ENCODE measurements around the gene RTN4R.

DNA sequence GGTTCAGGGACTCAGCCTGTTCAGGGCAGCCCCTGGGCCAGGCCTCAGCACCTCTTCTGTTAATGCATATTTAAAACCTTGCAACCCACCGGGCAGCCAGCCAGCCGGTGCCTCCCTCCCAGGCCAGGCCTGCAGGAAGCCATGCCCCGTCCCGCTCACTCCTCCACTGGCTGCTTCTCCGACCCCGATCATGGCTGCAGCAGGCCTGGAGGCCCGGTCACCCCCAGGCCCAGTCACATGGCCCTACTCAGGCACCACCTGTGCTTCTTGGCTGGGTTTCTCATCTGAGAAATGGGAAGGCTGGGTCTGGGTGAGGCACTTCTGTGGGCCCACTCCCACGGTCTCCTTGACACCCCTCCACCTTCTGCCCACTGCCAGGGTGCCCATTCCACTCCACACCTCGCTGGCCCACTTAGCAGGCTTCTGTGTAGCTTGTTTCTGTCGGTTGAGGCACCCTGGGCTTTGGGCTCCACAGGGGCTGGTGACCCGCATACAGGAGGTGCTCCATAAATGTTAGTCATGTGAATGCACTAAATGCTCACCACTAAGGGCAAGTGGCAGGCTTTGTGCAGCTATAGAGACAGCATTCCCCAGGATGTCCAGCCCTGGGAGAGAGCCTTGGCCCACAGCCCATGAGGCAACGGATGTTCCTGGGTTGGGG, 11.4 kb downstream of the RTN4R start:
- TF ChIP-seq, protein P1, sequence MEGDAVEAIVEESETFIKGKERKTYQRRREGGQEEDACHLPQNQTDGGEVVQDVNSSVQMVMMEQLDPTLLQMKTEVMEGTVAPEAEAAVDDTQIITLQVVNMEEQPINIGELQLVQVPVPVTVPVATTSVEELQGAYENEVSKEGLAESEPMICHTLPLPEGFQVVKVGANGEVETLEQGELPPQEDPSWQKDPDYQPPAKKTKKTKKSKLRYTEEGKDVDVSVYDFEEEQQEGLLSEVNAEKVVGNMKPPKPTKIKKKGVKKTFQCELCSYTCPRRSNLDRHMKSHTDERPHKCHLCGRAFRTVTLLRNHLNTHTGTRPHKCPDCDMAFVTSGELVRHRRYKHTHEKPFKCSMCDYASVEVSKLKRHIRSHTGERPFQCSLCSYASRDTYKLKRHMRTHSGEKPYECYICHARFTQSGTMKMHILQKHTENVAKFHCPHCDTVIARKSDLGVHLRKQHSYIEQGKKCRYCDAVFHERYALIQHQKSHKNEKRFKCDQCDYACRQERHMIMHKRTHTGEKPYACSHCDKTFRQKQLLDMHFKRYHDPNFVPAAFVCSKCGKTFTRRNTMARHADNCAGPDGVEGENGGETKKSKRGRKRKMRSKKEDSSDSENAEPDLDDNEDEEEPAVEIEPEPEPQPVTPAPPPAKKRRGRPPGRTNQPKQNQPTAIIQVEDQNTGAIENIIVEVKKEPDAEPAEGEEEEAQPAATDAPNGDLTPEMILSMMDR (IDR thresholded peaks at IDR 0.05) = no peak
- no peak for TF ChIP-seq POLR2A (IDR thresholded peaks at IDR 0.05)

Data from testis (tissue), 2 donors.